ENCODE results near the gene SUCLG2. TPM values are rescaled to one million over a fixed set of nuclear protein-coding genes. Genes with fewer than 3 reads are reported as not detected.
A peak's percentile ranks its signal among the peaks of the same experiment; 100 is the strongest.
"Not testable (repeated sequence)": the region's sequence is repeated elsewhere in the genome, so short reads cannot be mapped to it uniquely, and the experiment has no call there.

SUCLG2 gene
- total RNA-seq, 1 donor from 2014 or later = 99.2 TPM

- DNase-seq (ENCODE audit: missing footprints) (no peak), ATAC-seq (no peak)
- intact Hi-C loops (cut with DNase I) = no loop called here
Observed at GRCh38 chr3:67580430-67581000, 73.9 kb downstream of the SUCLG2 start.

GRCh38 chr3:67578416-67578815 is 76.0 kb downstream of the SUCLG2 start:
- intact Hi-C loops (cut with DNase I) = no loop called here
- ATAC-seq = no peak
- DNase-seq (ENCODE audit: missing footprints) = no peak

GRCh38 chr3:67576441-67576840 is 78.0 kb downstream of the SUCLG2 start:
- no peak for DNase-seq (ENCODE audit: missing footprints)
- intact Hi-C loops (cut with DNase I) = no loop called here
- ATAC-seq = no peak

- ATAC-seq = no peak
- intact Hi-C loops (cut with DNase I) = no loop called here
- DNase-seq (ENCODE audit: missing footprints) = no peak
Observed at GRCh38 chr3:67569324-67569723, 85.1 kb downstream of the SUCLG2 start.

GRCh38 chr3:67567893-67568292 is 86.5 kb downstream of the SUCLG2 start:
- intact Hi-C loops (cut with DNase I) = no loop called here
- DNase-seq (ENCODE audit: missing footprints) = no peak
- no peak for ATAC-seq

- ATAC-seq = no peak
- DNase-seq (ENCODE audit: missing footprints) = no peak
- intact Hi-C loops (cut with DNase I) = no loop called here
Observed at GRCh38 chr3:67564973-67565372, 89.4 kb downstream of the SUCLG2 start.

- intact Hi-C loops (cut with DNase I) = no loop called here
- no peak for ATAC-seq
Observed at GRCh38 chr3:67564008-67564407, 90.4 kb downstream of the SUCLG2 start.

GRCh38 chr3:67561667-67562394 is 92.6 kb downstream of the SUCLG2 start:
- ATAC-seq = no peak

More at GRCh38 chr3:67564008-67564407, 90.4 kb downstream of the SUCLG2 start:
- no peak for DNase-seq (ENCODE audit: missing footprints)

GRCh38 chr3:67561266-67561665 is 93.1 kb downstream of the SUCLG2 start:
- intact Hi-C loops (cut with DNase I) = no loop called here
- ATAC-seq (no peak), DNase-seq (ENCODE audit: missing footprints) (no peak)

More at GRCh38 chr3:67561667-67562394, 92.6 kb downstream of the SUCLG2 start:
- no peak for DNase-seq (ENCODE audit: missing footprints)
- intact Hi-C loops (cut with DNase I) = no loop called here

GRCh38 chr3:67559029-67559605 is 95.3 kb downstream of the SUCLG2 start:
- no peak for DNase-seq (ENCODE audit: missing footprints)
- intact Hi-C loops (cut with DNase I) = no loop called here
- no peak for ATAC-seq

GRCh38 chr3:67558426-67558825 is 96.0 kb downstream of the SUCLG2 start:
- DNase-seq (ENCODE audit: missing footprints) (no peak), ATAC-seq (peak; percentile 31)
- intact Hi-C loops (cut with DNase I) = no loop called here

- no peak for ATAC-seq
- intact Hi-C loops (cut with DNase I) = no loop called here
- DNase-seq (ENCODE audit: missing footprints) = no peak
Observed at GRCh38 chr3:67557848-67558355, 96.5 kb downstream of the SUCLG2 start.

- intact Hi-C loops (cut with DNase I) = no loop called here
- ATAC-seq (no peak), DNase-seq (ENCODE audit: missing footprints) (no peak)
Observed at GRCh38 chr3:67551361-67552016, 102.9 kb downstream of the SUCLG2 start.

- intact Hi-C loops (cut with DNase I) = no loop called here
- ATAC-seq = no peak
- DNase-seq (ENCODE audit: missing footprints) = no peak
Observed at GRCh38 chr3:67550541-67550940, 103.9 kb downstream of the SUCLG2 start.

- not testable (repeated sequence) for ATAC-seq
Observed at GRCh38 chr3:67542502-67543250, 111.7 kb downstream of the SUCLG2 start.

GRCh38 chr3:67540198-67540894 is 114.1 kb downstream of the SUCLG2 start:
- no peak for DNase-seq (ENCODE audit: missing footprints)
- intact Hi-C loops (cut with DNase I) = no loop called here
- ATAC-seq = no peak

More at GRCh38 chr3:67542502-67543250, 111.7 kb downstream of the SUCLG2 start:
- intact Hi-C loops (cut with DNase I); DNase-seq (ENCODE audit: missing footprints): not testable (repeated sequence)

- intact Hi-C loops (cut with DNase I); ATAC-seq; DNase-seq (ENCODE audit: missing footprints): not testable (repeated sequence)
Observed at GRCh38 chr3:67537203-67537602, 117.2 kb downstream of the SUCLG2 start.

GRCh38 chr3:67535006-67535405 is 119.4 kb downstream of the SUCLG2 start:
- ATAC-seq (no peak), DNase-seq (ENCODE audit: missing footprints) (no peak)
- intact Hi-C loops (cut with DNase I) = no loop called here
